K562 (cell line): ENCODE measurements around the gene TTC13. TPM values are rescaled to one million over a fixed set of nuclear protein-coding genes. Genes with fewer than 3 reads are reported as not detected.
A peak's percentile ranks its signal among the peaks of the same experiment; 100 is the strongest.

Experiments
- BDP1 ChIP-seq: IDR thresholded peaks from 3 replicates; pipeline ENCODE4 v1.6.1; 2011; ENCODE audit not compliant: insufficient read length, insufficient read depth
- BRF1 ChIP-seq: IDR thresholded peaks from 3 replicates; pipeline ENCODE4 v1.6.1; 2011; ENCODE audit warnings: borderline replicate concordance, mild to moderate bottlenecking; ENCODE audit not compliant: insufficient read length; ENCODE audit errors: extremely low read depth
- CHCHD3 ChIP-seq: fragments of 250-450 bp; sonication (Bioruptor Pico); IDR thresholded peaks from 2 replicates; pipeline ENCODE4 v2.1.2; 2022; ENCODE audit warnings: mild to moderate bottlenecking
- CHD1 ChIP-seq: fragments of 200-600 bp; sonication (generic); IDR thresholded peaks from one replicate; pipeline ENCODE4 v1.6.1; 2012; ENCODE audit warnings: mild to moderate bottlenecking, moderate library complexity, low read length, inconsistent platforms
- DMBX1 ChIP-seq: fragments of 250-450 bp; sonication (Bioruptor Pico); IDR thresholded peaks from 2 replicates; pipeline ENCODE4 v1.8.0; 2022; ENCODE audit warnings: inconsistent platforms, mild to moderate bottlenecking, moderate library complexity, borderline replicate concordance
- ELF1 ChIP-seq: fragments of 200-800 bp; sonication (Bioruptor generic); IDR thresholded peaks from 2 replicates; pipeline ENCODE4 v1.6.1; 2016; ENCODE audit warnings: missing genetic modification characterization, missing compliant biosample characterization
- IFI16 ChIP-seq: fragments of 250-450 bp; sonication (Bioruptor Pico); IDR thresholded peaks from 2 replicates; pipeline ENCODE4 v2.1.2; 2022; ENCODE audit warnings: mild to moderate bottlenecking, inconsistent platforms
- MAZ ChIP-seq, 2 experiments: fragments of 450-650 bp in 1 of 2; sonication (generic) in 1 of 2; formaldehyde crosslinking; IDR thresholded peaks in 1 of 2; conservative IDR thresholded peaks in 1 of 2; 2 replicates each; pipeline versions ENCODE4 v1.4.0 to v1.5.0; 2020; ENCODE audit warnings: mild to moderate bottlenecking in 1 of 2, missing genetic modification reagents in 1 of 2
- MTF1 ChIP-seq: fragments of 250-450 bp; sonication (Bioruptor Pico); IDR thresholded peaks from 2 replicates; pipeline ENCODE4 v1.9.0; 2021; ENCODE audit warnings: moderate library complexity, mild to moderate bottlenecking, inconsistent platforms, borderline replicate concordance
- PHB2 ChIP-seq: fragments of 450-650 bp; IDR thresholded peaks from 2 replicates; pipeline ENCODE4 v1.6.1; 2017; ENCODE audit warnings: low read depth
- RAD21 ChIP-seq, 2 experiments: fragments of 250-450 bp in 1 of 2; fragments of 450-650 bp in 1 of 2; sonication (Bioruptor Pico) in 1 of 2; formaldehyde crosslinking in 1 of 2; IDR thresholded peaks in 1 of 2; conservative IDR thresholded peaks in 1 of 2; 2 replicates each; pipeline versions ENCODE4 v1.4.0 to v1.8.0; 2020 to 2022; ENCODE audit warnings: mild to moderate bottlenecking in 2 of 2, moderate library complexity in 1 of 2
- SP2 ChIP-seq: IDR thresholded peaks from 2 replicates; pipeline ENCODE4 v1.6.1; 2011; ENCODE audit warnings: mild to moderate bottlenecking, low read depth, low read length, moderate library complexity; ENCODE audit not compliant: poor library complexity, severe bottlenecking; ENCODE audit errors: extremely low read depth
- ZFP1 ChIP-seq: fragments of 450-650 bp; formaldehyde crosslinking; IDR thresholded peaks from 2 replicates; pipeline ENCODE4 v1.4.0; 2020; ENCODE audit warnings: mild to moderate bottlenecking, mixed read lengths
- ZNF24 ChIP-seq: fragments of 450-650 bp; IDR thresholded peaks from 2 replicates; pipeline ENCODE4 v1.6.1; 2016
- polyA plus RNA-seq, 8 experiments: library from polyadenylated mRNA; depleted of rRNA in 4 of 8; stranded (reverse) in 5 of 8; unstranded in 3 of 8; fragments of >200 nt; fragmentation: Nextera tagmentation in 2 of 8; fragmentation: Illumina TruSeq in 1 of 8; extraction: Ambion mirVana in 2 of 8; extraction: Trizol in 1 of 8; gene quantifications; 2 replicates each; pipeline versions ENCODE4 v1.2.1 to v1.2.3, GENCODE V29; 2011 to 2014; ENCODE audit warnings: inconsistent platforms in 1 of 8, missing spikeins in 1 of 8
- total RNA-seq, 7 experiments: library from RNA; depleted of rRNA in 6 of 7; stranded (reverse); fragments of >200 nt in 6 of 7; fragmentation: Illumina TruSeq in 2 of 7; extraction: Trizol in 2 of 7; gene quantifications; 2 replicates each; pipeline versions ENCODE4 v1.2.1 to v1.2.3, GENCODE V29; 2011 to 2021; ENCODE audit warnings: low replicate concordance in 1 of 7
- TF ChIP-seq, protein P1 (sequence below): fragments of 450-650 bp; formaldehyde crosslinking; IDR thresholded peaks from 2 replicates; pipeline ENCODE4 v1.4.0; 2020; ENCODE audit warnings: mild to moderate bottlenecking, moderate library complexity
- TF ChIP-seq, protein P2 (sequence below): sonication (generic); formaldehyde crosslinking; IDR thresholded peaks from 2 replicates; pipeline ENCODE4 v1.8.1; 2023; ENCODE audit warnings: missing genetic modification reagents, mild to moderate bottlenecking, borderline replicate concordance
- TF ChIP-seq, protein P3 (sequence below): IDR thresholded peaks from 3 replicates; pipeline ENCODE4 v1.6.1; 2011; ENCODE audit warnings: borderline replicate concordance, mild to moderate bottlenecking; ENCODE audit not compliant: insufficient read length, insufficient read depth
- TF ChIP-seq, protein P4 (sequence below): fragments of 450-650 bp; formaldehyde crosslinking; IDR thresholded peaks from 2 replicates; pipeline ENCODE4 v1.4.0; 2020; ENCODE audit warnings: mild to moderate bottlenecking

TTC13 gene
- total and polyA plus RNA-seq, 9 of the 15 experiments (the other 6 are each of a cell fraction or from before 2014, with no cell fraction given), result 1.7 to 13.8 (median 9.6) TPM

DNA sequence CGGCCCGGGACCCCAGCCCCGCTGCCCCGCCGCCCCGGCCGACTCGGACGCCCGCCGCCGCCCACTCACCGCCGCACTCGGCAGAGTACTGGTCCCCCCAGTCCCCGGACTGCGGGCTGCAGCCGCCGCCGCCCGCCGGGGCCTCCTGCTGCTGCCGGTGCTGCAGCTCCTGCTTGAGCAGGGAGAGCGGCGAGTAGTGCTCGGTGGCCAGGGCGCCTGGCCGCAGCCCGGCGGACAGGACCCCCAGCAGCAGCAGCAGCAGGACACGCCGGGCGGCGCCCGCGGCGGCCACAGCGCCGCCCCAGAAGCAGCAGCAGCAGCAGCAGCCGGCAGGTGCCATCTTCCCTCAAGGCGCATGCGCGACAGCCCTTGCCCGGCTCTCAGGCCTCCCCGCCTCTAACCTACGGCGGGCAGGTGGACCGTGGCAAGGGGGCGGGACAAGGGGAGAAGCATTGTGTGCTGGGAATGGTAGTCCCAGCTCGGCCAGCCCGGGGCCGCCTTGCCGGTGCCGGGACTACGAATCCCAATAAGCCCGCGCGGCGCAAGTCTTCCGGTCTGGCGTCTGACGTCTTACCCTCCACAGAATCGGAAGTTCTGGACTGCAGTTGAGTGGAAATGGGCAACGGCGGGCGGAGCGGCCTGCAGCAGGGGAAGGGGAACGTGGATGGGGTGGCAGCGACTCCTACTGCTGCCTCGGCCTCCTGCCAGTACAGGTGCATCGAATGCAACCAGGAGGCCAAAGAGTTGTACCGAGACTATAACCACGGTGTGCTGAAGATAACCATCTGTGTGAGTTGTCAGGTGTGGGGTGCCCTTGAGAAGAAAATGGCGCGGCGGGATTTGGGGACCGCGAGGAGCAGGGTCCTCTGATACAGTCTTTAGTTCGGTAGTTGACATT, at the start of gene TTC13, which contains the start of gene ARV1 (continued):
- no peak for TF ChIP-seq ZNF24
- TF ChIP-seq, protein P1, sequence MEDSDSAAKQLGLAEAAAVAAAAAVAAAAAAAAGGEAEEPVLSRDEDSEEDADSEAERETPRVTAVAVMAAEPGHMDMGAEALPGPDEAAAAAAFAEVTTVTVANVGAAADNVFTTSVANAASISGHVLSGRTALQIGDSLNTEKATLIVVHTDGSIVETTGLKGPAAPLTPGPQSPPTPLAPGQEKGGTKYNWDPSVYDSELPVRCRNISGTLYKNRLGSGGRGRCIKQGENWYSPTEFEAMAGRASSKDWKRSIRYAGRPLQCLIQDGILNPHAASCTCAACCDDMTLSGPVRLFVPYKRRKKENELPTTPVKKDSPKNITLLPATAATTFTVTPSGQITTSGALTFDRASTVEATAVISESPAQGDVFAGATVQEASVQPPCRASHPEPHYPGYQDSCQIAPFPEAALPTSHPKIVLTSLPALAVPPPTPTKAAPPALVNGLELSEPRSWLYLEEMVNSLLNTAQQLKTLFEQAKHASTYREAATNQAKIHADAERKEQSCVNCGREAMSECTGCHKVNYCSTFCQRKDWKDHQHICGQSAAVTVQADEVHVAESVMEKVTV (CRISPR knock-in tag), result no peak
- TF ChIP-seq, protein P2, sequence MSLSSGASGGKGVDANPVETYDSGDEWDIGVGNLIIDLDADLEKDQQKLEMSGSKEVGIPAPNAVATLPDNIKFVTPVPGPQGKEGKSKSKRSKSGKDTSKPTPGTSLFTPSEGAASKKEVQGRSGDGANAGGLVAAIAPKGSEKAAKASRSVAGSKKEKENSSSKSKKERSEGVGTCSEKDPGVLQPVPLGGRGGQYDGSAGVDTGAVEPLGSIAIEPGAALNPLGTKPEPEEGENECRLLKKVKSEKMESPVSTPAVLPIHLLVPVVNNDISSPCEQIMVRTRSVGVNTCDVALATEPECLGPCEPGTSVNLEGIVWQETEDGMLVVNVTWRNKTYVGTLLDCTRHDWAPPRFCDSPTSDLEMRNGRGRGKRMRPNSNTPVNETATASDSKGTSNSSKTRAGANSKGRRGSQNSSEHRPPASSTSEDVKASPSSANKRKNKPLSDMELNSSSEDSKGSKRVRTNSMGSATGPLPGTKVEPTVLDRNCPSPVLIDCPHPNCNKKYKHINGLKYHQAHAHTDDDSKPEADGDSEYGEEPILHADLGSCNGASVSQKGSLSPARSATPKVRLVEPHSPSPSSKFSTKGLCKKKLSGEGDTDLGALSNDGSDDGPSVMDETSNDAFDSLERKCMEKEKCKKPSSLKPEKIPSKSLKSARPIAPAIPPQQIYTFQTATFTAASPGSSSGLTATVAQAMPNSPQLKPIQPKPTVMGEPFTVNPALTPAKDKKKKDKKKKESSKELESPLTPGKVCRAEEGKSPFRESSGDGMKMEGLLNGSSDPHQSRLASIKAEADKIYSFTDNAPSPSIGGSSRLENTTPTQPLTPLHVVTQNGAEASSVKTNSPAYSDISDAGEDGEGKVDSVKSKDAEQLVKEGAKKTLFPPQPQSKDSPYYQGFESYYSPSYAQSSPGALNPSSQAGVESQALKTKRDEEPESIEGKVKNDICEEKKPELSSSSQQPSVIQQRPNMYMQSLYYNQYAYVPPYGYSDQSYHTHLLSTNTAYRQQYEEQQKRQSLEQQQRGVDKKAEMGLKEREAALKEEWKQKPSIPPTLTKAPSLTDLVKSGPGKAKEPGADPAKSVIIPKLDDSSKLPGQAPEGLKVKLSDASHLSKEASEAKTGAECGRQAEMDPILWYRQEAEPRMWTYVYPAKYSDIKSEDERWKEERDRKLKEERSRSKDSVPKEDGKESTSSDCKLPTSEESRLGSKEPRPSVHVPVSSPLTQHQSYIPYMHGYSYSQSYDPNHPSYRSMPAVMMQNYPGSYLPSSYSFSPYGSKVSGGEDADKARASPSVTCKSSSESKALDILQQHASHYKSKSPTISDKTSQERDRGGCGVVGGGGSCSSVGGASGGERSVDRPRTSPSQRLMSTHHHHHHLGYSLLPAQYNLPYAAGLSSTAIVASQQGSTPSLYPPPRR (CRISPR knock-in tag), result 0 out of 2 replicates have a peak, but pooled peaks have one; percentile 6
- peak; percentile 83 to 87 for TF ChIP-seq MAZ (CRISPR knock-in tag; conservative IDR thresholded peaks at IDR 0.05 in 1 of 2, IDR thresholded peaks at IDR 0.05 in 1 of 2)
- no peak for TF ChIP-seq CHCHD3 (CRISPR knock-in tag)
- no peak for TF ChIP-seq ZFP1 (CRISPR knock-in tag)
- no peak for TF ChIP-seq BRF1
- TF ChIP-seq, protein P3, sequence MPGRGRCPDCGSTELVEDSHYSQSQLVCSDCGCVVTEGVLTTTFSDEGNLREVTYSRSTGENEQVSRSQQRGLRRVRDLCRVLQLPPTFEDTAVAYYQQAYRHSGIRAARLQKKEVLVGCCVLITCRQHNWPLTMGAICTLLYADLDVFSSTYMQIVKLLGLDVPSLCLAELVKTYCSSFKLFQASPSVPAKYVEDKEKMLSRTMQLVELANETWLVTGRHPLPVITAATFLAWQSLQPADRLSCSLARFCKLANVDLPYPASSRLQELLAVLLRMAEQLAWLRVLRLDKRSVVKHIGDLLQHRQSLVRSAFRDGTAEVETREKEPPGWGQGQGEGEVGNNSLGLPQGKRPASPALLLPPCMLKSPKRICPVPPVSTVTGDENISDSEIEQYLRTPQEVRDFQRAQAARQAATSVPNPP, result no peak
- TF ChIP-seq, protein P4, sequence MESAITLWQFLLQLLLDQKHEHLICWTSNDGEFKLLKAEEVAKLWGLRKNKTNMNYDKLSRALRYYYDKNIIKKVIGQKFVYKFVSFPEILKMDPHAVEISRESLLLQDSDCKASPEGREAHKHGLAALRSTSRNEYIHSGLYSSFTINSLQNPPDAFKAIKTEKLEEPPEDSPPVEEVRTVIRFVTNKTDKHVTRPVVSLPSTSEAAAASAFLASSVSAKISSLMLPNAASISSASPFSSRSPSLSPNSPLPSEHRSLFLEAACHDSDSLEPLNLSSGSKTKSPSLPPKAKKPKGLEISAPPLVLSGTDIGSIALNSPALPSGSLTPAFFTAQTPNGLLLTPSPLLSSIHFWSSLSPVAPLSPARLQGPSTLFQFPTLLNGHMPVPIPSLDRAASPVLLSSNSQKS (CRISPR knock-in tag), result no peak
- TF ChIP-seq CHD1, result no peak
- peak; percentile 99 for TF ChIP-seq ELF1 (tag)
- TF ChIP-seq PHB2, result no peak
- TF ChIP-seq RAD21 (CRISPR knock-in tag; conservative IDR thresholded peaks at IDR 0.05 in 1 of 2, IDR thresholded peaks at IDR 0.05 in 1 of 2), result peak; percentile 21 to 41; a peak in 3 of 4 replicates
- no peak for TF ChIP-seq IFI16
- TF ChIP-seq BDP1, result no peak
- TF ChIP-seq SP2, result no peak
- no peak for TF ChIP-seq DMBX1 (CRISPR knock-in tag)
- TF ChIP-seq MTF1 (CRISPR knock-in tag), result no peak
